Smooth muscle cell (in vitro differentiated cells): ENCODE results near the gene ABCG2. TPM values are rescaled to one million over a fixed set of nuclear protein-coding genes. Genes with fewer than 3 reads are reported as not detected.

Experiments
- DNase-seq: peaks from one replicate; lab custom pipeline; 2025; ENCODE audit not compliant: unreplicated experiment; lab: John Stamatoyannopoulos, UW
- H2AFZ ChIP-seq: fragments of 200-600 bp; sonication (generic); 2 replicates; pipeline ENCODE4 v1.6.0; 2016; ENCODE audit warnings: antibody characterized with exemption, low read depth, mild to moderate bottlenecking
- H3F3A ChIP-seq: fragments of 200-600 bp; sonication (generic); 2 replicates; pipeline ENCODE4 v1.6.0; 2017; ENCODE audit warnings: antibody characterized with exemption, low read depth
- H3K27ac ChIP-seq: fragments of 200-600 bp; sonication (generic); 2 replicates; pipeline ENCODE4 v1.5.1; 2016; ENCODE audit warnings: low read depth, mild to moderate bottlenecking
- H3K27me3 ChIP-seq: fragments of 200-600 bp; sonication (generic); 2 replicates; pipeline ENCODE4 v1.6.1; 2016; ENCODE audit warnings: low read depth, mild to moderate bottlenecking
- H3K36me3 ChIP-seq: fragments of 200-600 bp; sonication (generic); 2 replicates; pipeline ENCODE4 v1.5.1; 2016; ENCODE audit warnings: low read depth
- H3K4me1 ChIP-seq: fragments of 200-600 bp; sonication (generic); 2 replicates; pipeline ENCODE4 v1.5.1; 2016; ENCODE audit warnings: low read depth
- H3K4me2 ChIP-seq: fragments of 200-600 bp; sonication (generic); 2 replicates; pipeline ENCODE4 v1.6.0; 2016; ENCODE audit warnings: mild to moderate bottlenecking
- H3K4me3 ChIP-seq: fragments of 200-600 bp; sonication (generic); 2 replicates; pipeline ENCODE4 v1.5.1; 2016; ENCODE audit warnings: mild to moderate bottlenecking
- H3K79me2 ChIP-seq: fragments of 200-600 bp; sonication (generic); 2 replicates; pipeline ENCODE4 v1.6.0; 2016; ENCODE audit warnings: low read depth, mild to moderate bottlenecking
- H3K9ac ChIP-seq: fragments of 200-600 bp; sonication (generic); 2 replicates; pipeline ENCODE4 v1.6.0; 2016; ENCODE audit warnings: low read depth
- H3K9me3 ChIP-seq: fragments of 200-600 bp; sonication (generic); replicated peaks from 2 replicates; pipeline ENCODE4 v1.5.1; 2016; ENCODE audit warnings: low read depth
- H4K20me1 ChIP-seq: fragments of 200-600 bp; sonication (generic); 2 replicates; pipeline ENCODE4 v1.6.0; 2016; ENCODE audit warnings: low read depth
- CTCF ChIP-seq: fragments of 200-600 bp; sonication (generic); IDR thresholded peaks from 2 replicates; pipeline ENCODE4 v1.5.1; 2017; ENCODE audit warnings: borderline replicate concordance, mild to moderate bottlenecking, antibody characterized with exemption; ENCODE audit not compliant: insufficient read depth, poor library complexity, severe bottlenecking
- WGBS: methylation state at CpG from one replicate; pipeline ENCODE4 v1.1.7; 2016; ENCODE audit warnings: low lambda C conversion rate; 5-methylcytosine and 5-hydroxymethylcytosine counted together
- polyA plus RNA-seq: library from polyadenylated mRNA; unstranded; fragments of >200 nt; fragmentation: Nextera tagmentation; extraction: Ambion mirVana; gene quantifications from 2 replicates; pipeline ENCODE4 v1.2.1, GENCODE V29; 2016
- total RNA-seq: library from RNA; depleted of rRNA; stranded (reverse); fragments of >200 nt; gene quantifications from 2 replicates; pipeline ENCODE4 v1.2.3, GENCODE V29; 2014

Gene ABCG2
- total and polyA plus RNA-seq, 2 experiments from 2014 or later = 0.42 to 2.5 TPM

GRCh38 chr4:88171206-88171605, 12.8 kb upstream of the ABCG2 start:
- Histone ChIP-seq H3K36me3 (no peaks in the 10 kb centered on the region), H4K20me1 (no peaks in the 10 kb centered on the region), H3F3A (no peaks in the 10 kb centered on the region), H2AFZ (no peak overlapping the region), H3K4me3 (no peak overlapping the region), H3K9me3 (no peaks in the 10 kb centered on the region), H3K4me2 (no peak overlapping the region), H3K79me2 (no peaks in the 10 kb centered on the region), H3K4me1 (no peaks in the 10 kb centered on the region), H3K9ac (no peak overlapping the region), H3K27me3 (no peaks in the 10 kb centered on the region), H3K27ac (no peak overlapping the region)
- TF ChIP-seq CTCF = no peak
- 96% methylated on average over 2 of the region's 2 CpGs for WGBS
- DNase-seq = no peak

- no peaks in the 10 kb centered on the region for H3K4me1 ChIP-seq
- H3K79me2 ChIP-seq = no peaks in the 10 kb centered on the region
- no peak overlapping the region for H3K4me2 ChIP-seq
- H4K20me1 ChIP-seq = no peaks in the 10 kb centered on the region
- no peaks in the 10 kb centered on the region for H3F3A ChIP-seq
- H3K9ac ChIP-seq = no peak overlapping the region
- H3K27me3 ChIP-seq = no peaks in the 10 kb centered on the region
- TF ChIP-seq CTCF = no peak
- DNase-seq = no peak
- H3K4me3 ChIP-seq = no peak overlapping the region
- WGBS = 94% methylated on average over 2 of the region's 2 CpGs
- H3K27ac ChIP-seq = no peak overlapping the region
- no peak overlapping the region for H2AFZ ChIP-seq
- no peaks in the 10 kb centered on the region for H3K9me3 ChIP-seq
- H3K36me3 ChIP-seq = no peaks in the 10 kb centered on the region
These were observed 10.9 kb upstream of the ABCG2 start for GRCh38 chr4:88169298-88169697.

- H3K27ac ChIP-seq = no peak overlapping the region
- TF ChIP-seq CTCF = no peak
- no peak for DNase-seq
- no peaks in the 10 kb centered on the region for H3K79me2 ChIP-seq
- no peaks in the 10 kb centered on the region for H4K20me1 ChIP-seq
- no peaks in the 10 kb centered on the region for H3K9me3 ChIP-seq
- H3K36me3 ChIP-seq = no peaks in the 10 kb centered on the region
- no peak overlapping the region for H3K9ac ChIP-seq
- H2AFZ ChIP-seq = no peak overlapping the region
- no peak overlapping the region for H3K4me2 ChIP-seq
- H3F3A ChIP-seq = no peaks in the 10 kb centered on the region
- H3K4me3 ChIP-seq = no peak overlapping the region
- H3K27me3 ChIP-seq = no peaks in the 10 kb centered on the region
- H3K4me1 ChIP-seq = peaks cover 7% of the 10 kb centered on the region
- WGBS = 96% methylated on average over 3 of the region's 3 CpGs
These were observed 8.2 kb upstream of the ABCG2 start for GRCh38 chr4:88166608-88167007.

- no peak for DNase-seq
- Histone ChIP-seq H3K4me1 (peaks cover 7% of the 10 kb centered on the region), H3K9ac (no peak overlapping the region), H4K20me1 (no peaks in the 10 kb centered on the region), H3F3A (no peaks in the 10 kb centered on the region), H3K27me3 (no peaks in the 10 kb centered on the region), H3K4me2 (no peak overlapping the region), H3K27ac (no peak overlapping the region), H3K79me2 (no peaks in the 10 kb centered on the region), H3K36me3 (no peaks in the 10 kb centered on the region), H2AFZ (no peak overlapping the region), H3K9me3 (no peaks in the 10 kb centered on the region), H3K4me3 (no peak overlapping the region)
- TF ChIP-seq CTCF = no peak
- WGBS = 86% methylated on average over 6 of the region's 6 CpGs
These were observed 4.9 kb upstream of the ABCG2 start for GRCh38 chr4:88163336-88163735.
